GM20000 (cell line): ENCODE measurements around the gene RAB11FIP3.

Experiments
- DNase-seq: peaks from one replicate; pipeline ENCODE4 v3.0.0; 2012; ENCODE audit warnings: low spot score
- TF ChIP-seq, protein P1 (sequence below): IDR thresholded peaks from 2 replicates; pipeline ENCODE4 v1.5.1; 2012; ENCODE audit warnings: mild to moderate bottlenecking, control low read depth; ENCODE audit errors: extremely low read depth, missing control alignments

The RAB11FIP3 gene

DNA sequence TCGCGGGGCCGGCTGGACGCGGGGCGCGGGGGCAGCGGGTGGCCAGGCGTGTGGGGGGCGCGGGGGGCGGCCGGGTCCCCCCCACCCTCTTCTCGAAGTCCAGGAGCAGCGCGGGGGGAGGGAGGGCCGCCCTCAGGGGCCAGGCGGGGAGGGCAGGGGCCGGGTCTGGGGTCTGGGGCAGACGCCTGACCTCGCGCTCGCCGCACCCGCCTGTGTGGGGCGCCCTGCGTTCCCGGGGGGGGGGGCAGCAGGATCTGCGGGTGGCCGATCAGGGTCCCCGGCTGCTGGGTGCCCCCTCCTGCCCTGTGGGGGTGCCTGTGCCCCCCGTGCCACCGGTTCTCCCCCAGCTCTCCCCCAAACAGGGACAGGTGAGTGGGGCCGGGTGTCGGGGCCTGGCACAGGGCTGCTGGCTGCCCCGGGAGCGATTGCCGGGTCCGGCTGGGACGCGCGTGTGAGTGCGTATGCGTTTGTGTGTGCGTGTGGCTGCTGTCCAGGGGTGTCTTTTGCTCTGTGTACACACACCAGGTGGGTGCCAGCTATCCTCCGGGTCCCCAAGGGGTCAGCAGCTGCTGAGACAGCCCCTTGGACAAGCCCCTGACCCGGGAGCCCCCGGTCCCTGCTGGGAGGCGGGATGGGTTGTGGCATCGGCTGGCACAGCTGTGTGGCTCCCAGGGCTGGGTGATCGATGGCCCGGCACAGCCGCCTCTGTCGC is 135.4 kb downstream of the RAB11FIP3 start:
- TF ChIP-seq, protein P1, sequence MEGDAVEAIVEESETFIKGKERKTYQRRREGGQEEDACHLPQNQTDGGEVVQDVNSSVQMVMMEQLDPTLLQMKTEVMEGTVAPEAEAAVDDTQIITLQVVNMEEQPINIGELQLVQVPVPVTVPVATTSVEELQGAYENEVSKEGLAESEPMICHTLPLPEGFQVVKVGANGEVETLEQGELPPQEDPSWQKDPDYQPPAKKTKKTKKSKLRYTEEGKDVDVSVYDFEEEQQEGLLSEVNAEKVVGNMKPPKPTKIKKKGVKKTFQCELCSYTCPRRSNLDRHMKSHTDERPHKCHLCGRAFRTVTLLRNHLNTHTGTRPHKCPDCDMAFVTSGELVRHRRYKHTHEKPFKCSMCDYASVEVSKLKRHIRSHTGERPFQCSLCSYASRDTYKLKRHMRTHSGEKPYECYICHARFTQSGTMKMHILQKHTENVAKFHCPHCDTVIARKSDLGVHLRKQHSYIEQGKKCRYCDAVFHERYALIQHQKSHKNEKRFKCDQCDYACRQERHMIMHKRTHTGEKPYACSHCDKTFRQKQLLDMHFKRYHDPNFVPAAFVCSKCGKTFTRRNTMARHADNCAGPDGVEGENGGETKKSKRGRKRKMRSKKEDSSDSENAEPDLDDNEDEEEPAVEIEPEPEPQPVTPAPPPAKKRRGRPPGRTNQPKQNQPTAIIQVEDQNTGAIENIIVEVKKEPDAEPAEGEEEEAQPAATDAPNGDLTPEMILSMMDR: no peak
- DNase-seq: no peak

DNA sequence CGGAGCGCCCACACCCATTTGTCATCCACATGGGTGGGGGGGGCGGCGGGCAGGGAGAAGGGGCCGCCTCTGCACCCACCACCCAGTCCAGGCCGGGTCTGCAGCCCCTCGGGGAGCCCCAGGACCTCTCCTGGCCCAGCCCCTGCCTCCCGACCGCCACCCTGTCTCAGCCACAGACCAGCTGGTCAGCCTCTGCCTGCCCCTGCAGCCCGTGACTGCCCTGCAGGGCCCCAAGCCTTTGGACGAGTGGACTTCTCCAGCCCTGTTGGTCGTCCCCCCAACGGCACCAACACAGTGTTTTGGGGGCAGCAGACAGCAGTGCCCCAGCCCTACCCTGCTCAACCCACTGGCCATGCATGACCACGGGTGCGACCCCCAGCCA is 136.0 kb downstream of the RAB11FIP3 start:
- DNase-seq: no peak
- TF ChIP-seq, protein P1: no peak

DNA sequence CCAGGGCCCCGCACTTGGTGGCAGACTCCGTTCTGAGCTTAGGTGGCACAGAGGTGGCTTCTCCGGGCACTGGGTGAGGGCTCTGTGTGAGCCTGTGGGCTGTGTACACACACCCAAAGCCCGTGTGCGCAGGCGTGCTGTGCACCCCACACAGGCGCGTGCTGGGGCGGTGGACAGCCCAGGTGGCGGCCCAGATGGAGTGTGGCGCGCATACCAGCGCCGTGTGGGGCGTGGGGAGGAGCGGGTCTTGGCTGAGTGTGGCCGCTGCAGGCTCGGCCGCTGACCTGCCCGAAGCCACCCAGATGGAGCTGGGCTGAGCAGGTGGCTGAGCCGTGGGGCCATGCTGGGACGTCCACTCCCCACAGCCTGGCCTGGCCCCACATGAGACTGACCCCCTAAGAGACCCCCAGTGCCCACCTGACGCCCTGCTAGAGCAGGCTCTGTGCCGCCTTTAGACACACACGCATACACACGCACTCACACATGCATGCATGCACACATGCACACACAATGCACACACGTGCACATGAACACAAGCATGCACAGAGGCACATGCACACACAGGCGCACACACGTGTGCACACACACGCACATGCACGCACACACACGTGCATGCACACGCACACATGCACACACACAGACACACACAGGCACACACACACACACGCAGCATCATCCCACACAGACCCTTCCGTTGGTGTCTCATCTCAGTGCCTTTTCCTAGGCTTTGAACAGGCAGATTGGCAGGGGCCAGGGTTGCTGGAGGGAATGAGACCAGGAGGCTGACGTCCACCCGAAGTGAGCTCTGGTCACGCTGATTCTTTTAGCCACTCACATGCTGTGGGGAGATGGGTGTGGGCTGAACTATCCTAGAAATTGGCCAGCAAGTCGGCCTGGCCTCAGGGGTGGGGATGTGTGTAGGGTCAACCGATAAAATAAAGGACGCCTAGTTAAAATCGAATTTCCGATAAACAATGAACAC is 136.8 kb downstream of the RAB11FIP3 start:
- TF ChIP-seq, protein P1: no peak
- no peak for DNase-seq

DNA sequence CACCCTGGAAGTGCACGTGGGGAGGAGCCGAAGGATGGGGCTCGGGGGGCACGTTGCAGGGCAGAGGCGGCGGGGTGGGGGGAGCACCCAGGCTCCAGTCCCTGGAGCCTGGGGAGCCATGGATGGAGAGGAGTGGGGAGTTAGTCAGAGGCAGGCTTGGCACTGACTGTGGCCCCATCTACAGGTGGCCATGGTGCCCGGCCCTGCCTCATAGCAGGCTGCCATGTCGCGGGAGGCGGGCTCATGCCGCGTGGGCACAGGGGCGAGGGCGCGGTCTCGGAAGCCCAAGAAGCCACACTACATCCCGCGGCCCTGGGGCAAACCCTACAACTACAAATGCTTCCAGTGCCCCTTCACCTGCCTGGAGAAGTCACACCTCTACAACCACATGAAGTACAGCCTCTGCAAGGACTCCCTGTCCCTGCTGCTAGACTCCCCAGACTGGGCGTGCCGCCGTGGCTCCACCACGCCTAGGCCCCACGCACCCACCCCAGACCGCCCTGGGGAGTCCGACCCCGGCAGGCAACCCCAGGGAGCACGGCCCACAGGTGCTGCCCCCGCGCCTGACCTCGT is 137.7 kb downstream of the RAB11FIP3 start:
- TF ChIP-seq, protein P1: no peak
- DNase-seq: no peak

DNA sequence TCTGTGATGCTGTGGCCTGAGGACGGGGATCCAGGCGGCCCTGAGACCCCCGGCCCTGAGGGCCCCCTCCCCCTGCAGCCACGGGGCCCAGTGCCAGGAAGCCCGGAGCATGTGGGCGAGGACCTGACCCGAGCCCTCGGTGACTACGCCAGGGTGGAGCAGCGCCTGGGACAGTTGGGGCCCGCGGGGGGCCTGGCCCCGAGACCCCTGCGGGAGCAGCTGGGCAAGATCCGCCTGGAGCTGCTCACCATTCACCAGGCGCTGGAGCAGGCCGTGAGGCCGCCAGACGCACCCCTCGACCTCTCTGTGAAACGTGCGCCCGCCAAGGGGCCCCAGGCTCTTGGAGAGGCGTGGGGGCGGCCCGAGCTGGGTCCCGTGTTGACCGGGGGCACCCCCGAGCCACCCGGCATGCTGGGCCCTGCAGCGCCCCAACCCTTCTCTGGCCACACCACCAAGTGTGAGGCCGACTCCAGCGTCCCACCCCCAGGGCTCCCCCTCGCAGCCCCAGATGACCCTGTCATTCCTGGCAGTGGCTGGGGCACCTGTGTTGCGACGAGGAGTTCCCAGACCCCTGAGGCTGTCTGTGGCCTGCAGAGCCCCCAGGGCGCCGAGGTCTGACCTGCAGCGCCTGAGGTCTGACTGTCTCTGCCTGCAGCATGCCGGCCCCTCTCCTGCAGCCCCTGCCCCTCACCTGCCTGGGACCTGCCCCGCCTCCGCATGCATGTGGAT is 139.4 kb downstream of the RAB11FIP3 start:
- no peak for DNase-seq
- TF ChIP-seq, protein P1: no peak

DNA sequence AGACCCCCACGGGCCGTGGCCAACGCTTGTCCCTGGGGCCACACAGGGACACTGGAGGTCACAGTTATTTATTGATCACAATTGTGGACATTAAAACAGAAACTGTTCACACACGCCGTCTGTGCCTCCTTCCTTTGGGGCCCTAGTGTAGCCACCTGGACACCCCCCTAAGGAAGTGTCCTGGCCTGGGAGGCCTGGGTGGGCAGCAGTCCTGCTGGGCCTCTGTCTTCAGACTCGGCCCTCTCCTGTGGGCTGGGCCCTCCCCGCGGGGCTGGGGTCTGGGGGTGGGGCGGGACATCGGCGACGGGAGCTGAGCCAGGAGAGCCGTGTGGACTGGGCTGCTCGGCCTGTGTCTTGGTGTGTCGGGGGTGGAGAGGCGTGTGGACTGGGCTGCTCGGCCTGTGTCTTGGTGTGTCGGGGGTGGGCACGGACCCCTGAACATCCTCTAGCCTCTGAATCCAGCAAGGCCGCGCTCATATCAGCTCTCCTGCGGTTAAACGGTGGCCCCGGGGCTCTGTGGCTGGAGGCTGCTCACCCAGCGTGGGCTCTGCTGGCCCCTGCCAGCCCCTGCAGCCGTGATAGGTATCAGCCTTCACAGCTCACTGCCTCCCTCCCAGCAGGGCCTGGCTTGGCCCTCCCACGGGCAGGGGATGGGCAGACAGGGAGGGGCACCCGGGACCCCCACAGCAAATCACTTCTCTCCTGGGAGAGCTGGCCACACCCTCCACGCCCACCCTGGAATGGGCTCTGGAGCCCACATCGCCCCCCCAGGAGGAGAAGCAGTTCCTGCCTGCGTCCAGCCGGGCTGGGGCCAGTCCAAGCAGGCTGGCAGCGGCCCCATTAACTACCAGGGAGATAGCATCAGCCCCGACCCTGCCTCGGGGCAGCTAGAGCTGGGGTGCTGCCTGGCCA is 140.2 kb downstream of the RAB11FIP3 start:
- TF ChIP-seq, protein P1: no peak

More for the DNA sequence above, 140.2 kb downstream of the RAB11FIP3 start:
- no peak for DNase-seq
